ENCODE results near the gene PLPP3. TPM values are rescaled to one million over a fixed set of nuclear protein-coding genes. Genes with fewer than 3 reads are reported as not detected.
A peak's percentile ranks its signal among the peaks of the same experiment; 100 is the strongest.

The PLPP3 gene
- total and polyA plus RNA-seq, 9 of the 15 experiments (the other 6 are each of a cell fraction or from before 2014, with no cell fraction given): 0.07 to 0.54 (median 0.20) TPM

DNA sequence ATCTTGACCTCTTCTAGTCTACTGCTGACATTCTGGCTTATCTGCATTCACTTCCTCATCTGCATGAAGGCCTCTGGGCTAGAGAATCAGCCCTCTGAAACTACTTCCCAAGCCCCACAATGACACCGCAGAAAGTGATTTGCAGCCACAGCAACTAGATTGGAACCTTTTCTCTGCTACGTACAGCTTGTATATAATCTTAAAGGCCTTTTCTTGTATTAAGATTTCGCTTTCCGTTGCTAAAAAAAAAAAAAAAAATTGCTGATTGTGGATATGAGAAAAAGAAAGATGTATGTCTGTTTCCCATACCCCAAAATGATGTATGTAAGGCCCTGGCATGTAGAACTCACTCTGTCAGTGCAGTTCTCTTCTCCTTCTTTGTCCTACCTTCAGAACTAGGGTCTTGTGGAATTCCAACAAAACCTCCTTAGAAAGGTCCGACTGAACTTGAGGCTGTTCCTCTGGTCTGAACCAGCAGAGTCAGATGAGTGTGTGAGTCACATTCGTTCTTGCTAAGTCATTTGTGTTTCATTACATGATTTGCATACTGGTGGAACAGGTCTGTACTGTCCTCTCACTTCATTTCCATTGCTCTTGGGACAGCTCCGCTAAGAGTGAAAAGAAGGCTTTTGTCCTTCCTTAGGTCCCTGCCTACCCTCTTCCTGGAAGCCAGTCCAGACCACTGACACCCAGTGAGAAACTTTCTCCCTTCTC is 62.7 kb downstream of the PLPP3 start (continued):
- TF ChIP-seq, protein P1, sequence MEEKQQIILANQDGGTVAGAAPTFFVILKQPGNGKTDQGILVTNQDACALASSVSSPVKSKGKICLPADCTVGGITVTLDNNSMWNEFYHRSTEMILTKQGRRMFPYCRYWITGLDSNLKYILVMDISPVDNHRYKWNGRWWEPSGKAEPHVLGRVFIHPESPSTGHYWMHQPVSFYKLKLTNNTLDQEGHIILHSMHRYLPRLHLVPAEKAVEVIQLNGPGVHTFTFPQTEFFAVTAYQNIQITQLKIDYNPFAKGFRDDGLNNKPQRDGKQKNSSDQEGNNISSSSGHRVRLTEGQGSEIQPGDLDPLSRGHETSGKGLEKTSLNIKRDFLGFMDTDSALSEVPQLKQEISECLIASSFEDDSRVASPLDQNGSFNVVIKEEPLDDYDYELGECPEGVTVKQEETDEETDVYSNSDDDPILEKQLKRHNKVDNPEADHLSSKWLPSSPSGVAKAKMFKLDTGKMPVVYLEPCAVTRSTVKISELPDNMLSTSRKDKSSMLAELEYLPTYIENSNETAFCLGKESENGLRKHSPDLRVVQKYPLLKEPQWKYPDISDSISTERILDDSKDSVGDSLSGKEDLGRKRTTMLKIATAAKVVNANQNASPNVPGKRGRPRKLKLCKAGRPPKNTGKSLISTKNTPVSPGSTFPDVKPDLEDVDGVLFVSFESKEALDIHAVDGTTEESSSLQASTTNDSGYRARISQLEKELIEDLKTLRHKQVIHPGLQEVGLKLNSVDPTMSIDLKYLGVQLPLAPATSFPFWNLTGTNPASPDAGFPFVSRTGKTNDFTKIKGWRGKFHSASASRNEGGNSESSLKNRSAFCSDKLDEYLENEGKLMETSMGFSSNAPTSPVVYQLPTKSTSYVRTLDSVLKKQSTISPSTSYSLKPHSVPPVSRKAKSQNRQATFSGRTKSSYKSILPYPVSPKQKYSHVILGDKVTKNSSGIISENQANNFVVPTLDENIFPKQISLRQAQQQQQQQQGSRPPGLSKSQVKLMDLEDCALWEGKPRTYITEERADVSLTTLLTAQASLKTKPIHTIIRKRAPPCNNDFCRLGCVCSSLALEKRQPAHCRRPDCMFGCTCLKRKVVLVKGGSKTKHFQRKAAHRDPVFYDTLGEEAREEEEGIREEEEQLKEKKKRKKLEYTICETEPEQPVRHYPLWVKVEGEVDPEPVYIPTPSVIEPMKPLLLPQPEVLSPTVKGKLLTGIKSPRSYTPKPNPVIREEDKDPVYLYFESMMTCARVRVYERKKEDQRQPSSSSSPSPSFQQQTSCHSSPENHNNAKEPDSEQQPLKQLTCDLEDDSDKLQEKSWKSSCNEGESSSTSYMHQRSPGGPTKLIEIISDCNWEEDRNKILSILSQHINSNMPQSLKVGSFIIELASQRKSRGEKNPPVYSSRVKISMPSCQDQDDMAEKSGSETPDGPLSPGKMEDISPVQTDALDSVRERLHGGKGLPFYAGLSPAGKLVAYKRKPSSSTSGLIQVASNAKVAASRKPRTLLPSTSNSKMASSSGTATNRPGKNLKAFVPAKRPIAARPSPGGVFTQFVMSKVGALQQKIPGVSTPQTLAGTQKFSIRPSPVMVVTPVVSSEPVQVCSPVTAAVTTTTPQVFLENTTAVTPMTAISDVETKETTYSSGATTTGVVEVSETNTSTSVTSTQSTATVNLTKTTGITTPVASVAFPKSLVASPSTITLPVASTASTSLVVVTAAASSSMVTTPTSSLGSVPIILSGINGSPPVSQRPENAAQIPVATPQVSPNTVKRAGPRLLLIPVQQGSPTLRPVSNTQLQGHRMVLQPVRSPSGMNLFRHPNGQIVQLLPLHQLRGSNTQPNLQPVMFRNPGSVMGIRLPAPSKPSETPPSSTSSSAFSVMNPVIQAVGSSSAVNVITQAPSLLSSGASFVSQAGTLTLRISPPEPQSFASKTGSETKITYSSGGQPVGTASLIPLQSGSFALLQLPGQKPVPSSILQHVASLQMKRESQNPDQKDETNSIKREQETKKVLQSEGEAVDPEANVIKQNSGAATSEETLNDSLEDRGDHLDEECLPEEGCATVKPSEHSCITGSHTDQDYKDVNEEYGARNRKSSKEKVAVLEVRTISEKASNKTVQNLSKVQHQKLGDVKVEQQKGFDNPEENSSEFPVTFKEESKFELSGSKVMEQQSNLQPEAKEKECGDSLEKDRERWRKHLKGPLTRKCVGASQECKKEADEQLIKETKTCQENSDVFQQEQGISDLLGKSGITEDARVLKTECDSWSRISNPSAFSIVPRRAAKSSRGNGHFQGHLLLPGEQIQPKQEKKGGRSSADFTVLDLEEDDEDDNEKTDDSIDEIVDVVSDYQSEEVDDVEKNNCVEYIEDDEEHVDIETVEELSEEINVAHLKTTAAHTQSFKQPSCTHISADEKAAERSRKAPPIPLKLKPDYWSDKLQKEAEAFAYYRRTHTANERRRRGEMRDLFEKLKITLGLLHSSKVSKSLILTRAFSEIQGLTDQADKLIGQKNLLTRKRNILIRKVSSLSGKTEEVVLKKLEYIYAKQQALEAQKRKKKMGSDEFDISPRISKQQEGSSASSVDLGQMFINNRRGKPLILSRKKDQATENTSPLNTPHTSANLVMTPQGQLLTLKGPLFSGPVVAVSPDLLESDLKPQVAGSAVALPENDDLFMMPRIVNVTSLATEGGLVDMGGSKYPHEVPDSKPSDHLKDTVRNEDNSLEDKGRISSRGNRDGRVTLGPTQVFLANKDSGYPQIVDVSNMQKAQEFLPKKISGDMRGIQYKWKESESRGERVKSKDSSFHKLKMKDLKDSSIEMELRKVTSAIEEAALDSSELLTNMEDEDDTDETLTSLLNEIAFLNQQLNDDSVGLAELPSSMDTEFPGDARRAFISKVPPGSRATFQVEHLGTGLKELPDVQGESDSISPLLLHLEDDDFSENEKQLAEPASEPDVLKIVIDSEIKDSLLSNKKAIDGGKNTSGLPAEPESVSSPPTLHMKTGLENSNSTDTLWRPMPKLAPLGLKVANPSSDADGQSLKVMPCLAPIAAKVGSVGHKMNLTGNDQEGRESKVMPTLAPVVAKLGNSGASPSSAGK (IDR thresholded peaks at IDR 0.05): no peak
- no peak for TF ChIP-seq TCF7 (IDR thresholded peaks at IDR 0.05; ENCODE audit: borderline replicate concordance)
- peak; percentile 44; the same call in 1 of the 2 replicates for TF ChIP-seq TEAD4 (IDR thresholded peaks at IDR 0.05; ENCODE audit: low read length)
- no peak for TF ChIP-seq TEAD4 (CRISPR knock-in tag; IDR thresholded peaks at IDR 0.05; ENCODE audit: borderline replicate concordance)
- no peak for TF ChIP-seq POLR2G (IDR thresholded peaks at IDR 0.05; ENCODE audit: low read depth, low read length)
- peak; percentile 53 for TF ChIP-seq CCNT2 (IDR thresholded peaks at IDR 0.05; ENCODE audit: borderline replicate concordance, extremely low read depth, insufficient read length, low read depth, low read length)
- TF ChIP-seq XRCC3 (IDR thresholded peaks at IDR 0.05): no peak
- TF ChIP-seq, protein P2, sequence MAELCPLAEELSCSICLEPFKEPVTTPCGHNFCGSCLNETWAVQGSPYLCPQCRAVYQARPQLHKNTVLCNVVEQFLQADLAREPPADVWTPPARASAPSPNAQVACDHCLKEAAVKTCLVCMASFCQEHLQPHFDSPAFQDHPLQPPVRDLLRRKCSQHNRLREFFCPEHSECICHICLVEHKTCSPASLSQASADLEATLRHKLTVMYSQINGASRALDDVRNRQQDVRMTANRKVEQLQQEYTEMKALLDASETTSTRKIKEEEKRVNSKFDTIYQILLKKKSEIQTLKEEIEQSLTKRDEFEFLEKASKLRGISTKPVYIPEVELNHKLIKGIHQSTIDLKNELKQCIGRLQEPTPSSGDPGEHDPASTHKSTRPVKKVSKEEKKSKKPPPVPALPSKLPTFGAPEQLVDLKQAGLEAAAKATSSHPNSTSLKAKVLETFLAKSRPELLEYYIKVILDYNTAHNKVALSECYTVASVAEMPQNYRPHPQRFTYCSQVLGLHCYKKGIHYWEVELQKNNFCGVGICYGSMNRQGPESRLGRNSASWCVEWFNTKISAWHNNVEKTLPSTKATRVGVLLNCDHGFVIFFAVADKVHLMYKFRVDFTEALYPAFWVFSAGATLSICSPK (IDR thresholded peaks at IDR 0.05; ENCODE audit: borderline replicate concordance): no peak
- TF ChIP-seq ESRRB (CRISPR knock-in tag; IDR thresholded peaks at IDR 0.05; ENCODE audit: borderline replicate concordance): no peak
- TF ChIP-seq RCOR1 (IDR thresholded peaks at IDR 0.05; ENCODE audit: borderline replicate concordance in 1 of 2, low read depth in 2 of 2, low read length in 2 of 2): peak; percentile 37 to 92; a peak in 3 of 4 replicates
- peak; percentile 98 for TF ChIP-seq SPI1 (IDR thresholded peaks at IDR 0.05; ENCODE audit: borderline replicate concordance, low read depth, low read length)
- TF ChIP-seq, protein P3, sequence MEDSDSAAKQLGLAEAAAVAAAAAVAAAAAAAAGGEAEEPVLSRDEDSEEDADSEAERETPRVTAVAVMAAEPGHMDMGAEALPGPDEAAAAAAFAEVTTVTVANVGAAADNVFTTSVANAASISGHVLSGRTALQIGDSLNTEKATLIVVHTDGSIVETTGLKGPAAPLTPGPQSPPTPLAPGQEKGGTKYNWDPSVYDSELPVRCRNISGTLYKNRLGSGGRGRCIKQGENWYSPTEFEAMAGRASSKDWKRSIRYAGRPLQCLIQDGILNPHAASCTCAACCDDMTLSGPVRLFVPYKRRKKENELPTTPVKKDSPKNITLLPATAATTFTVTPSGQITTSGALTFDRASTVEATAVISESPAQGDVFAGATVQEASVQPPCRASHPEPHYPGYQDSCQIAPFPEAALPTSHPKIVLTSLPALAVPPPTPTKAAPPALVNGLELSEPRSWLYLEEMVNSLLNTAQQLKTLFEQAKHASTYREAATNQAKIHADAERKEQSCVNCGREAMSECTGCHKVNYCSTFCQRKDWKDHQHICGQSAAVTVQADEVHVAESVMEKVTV (CRISPR knock-in tag; IDR thresholded peaks at IDR 0.05): no peak
